ENCODE results near the gene SUPV3L1. TPM values are rescaled to one million over a fixed set of nuclear protein-coding genes. Genes with fewer than 3 reads are reported as not detected.

The SUPV3L1 gene
- total RNA-seq, 1 experiment from 2014 or later: 57.3 TPM

DNA sequence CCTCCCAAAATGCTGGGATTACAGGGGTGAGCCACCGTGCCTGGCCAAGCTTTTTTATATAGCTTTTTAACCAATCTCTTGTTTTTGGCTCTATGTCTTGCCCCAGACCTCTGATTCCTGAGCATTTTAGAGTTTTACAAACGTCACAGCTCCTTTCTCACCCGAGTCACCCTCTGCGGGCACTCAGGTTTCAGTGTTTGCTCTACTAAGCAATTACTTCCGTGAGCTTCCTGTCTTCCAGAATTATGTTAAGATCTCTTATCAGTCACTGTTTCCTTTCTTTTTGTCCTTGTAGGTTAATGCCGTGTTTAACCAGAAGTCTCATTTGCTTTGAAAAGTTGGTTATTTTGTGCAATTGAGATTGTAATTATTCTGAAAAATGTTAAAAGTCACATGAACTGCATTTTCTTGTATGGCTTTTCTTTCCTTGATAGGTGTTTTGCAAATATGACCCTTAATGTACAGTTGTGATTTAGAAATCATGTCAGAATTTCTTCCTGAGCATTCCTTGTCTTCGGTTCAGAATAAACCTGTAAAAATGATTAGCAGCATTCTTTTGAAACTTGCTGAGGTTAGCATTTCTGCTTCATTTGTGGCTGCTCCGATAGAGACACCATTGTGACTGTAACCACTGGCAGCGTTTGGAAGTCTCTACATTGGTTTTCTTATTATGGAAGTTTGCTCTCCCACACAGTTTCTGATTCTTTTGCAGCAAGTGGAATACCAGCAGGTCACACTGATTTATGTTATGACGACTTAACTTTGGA lies 35.6 kb downstream of the SUPV3L1 start:
- Histone ChIP-seq H3K9ac (ENCODE audit: extremely low read depth, insufficient read length, low read length) (no peak overlapping the region), H3K4me1 (ENCODE audit: insufficient read depth, low read length) (no peaks in the 10 kb centered on the region), H3K79me2 (ENCODE audit: insufficient read depth, low read length) (no peaks in the 10 kb centered on the region), H4K20me1 (ENCODE audit: control insufficient read depth, insufficient read depth, insufficient read length) (no peaks in the 10 kb centered on the region), H3K14ac (ENCODE audit: insufficient read depth, low read length) (no peak overlapping the region), H2BK15ac (ENCODE audit: low read depth, low read length) (no peak overlapping the region), H2AFZ (ENCODE audit: low read length) (no peak overlapping the region), H2AK5ac (ENCODE audit: insufficient read length, low read length) (no peak overlapping the region), H3K23me2 (ENCODE audit: insufficient read length, low read depth, low read length, poor library complexity, severe bottlenecking) (no peaks in the 10 kb centered on the region), H3T11ph (ENCODE audit: low read length) (no peak overlapping the region), H4K91ac (ENCODE audit: insufficient read length, low read depth, low read length) (no peak overlapping the region), H2BK12ac (ENCODE audit: insufficient read length, low read depth, low read length) (no peak overlapping the region), H2BK20ac (ENCODE audit: low read depth, low read length, poor library complexity, severe bottlenecking) (no peak overlapping the region), H3K18ac (ENCODE audit: insufficient read length, low read depth, low read length) (no peak overlapping the region), H3K79me1 (ENCODE audit: insufficient read depth, low read depth, low read length, poor library complexity, severe bottlenecking) (no peaks in the 10 kb centered on the region), H3K27ac (ENCODE audit: insufficient read length, low read depth, low read length) (no peak overlapping the region), H3K23ac (ENCODE audit: insufficient read length, low read depth, low read length) (no peak overlapping the region), H3K4ac (ENCODE audit: low read depth, low read length) (no peak overlapping the region), H4K5ac (ENCODE audit: insufficient read length, low read depth, low read length) (no peak overlapping the region), H4K8ac (replicated peaks; ENCODE audit: insufficient read length, low read depth, low read length) (no peak overlapping the region), H3K4me2 (ENCODE audit: insufficient read depth, insufficient read length, low read length) (no peak overlapping the region), H2BK5ac (ENCODE audit: insufficient read length, low read length) (no peak overlapping the region), H3K9me3 (ENCODE audit: control insufficient read depth, low read depth, low read length) (no peaks in the 10 kb centered on the region), H2BK120ac (ENCODE audit: low read depth, low read length, poor library complexity, severe bottlenecking) (no peak overlapping the region), H3K27me3 (ENCODE audit: insufficient read depth, low read length) (no peaks in the 10 kb centered on the region), H3K56ac (ENCODE audit: insufficient read length, low read depth, low read length) (no peak overlapping the region)
- Mint-ChIP-seq H3K4me3 (no peak overlapping the region), H3K36me3 (ENCODE audit: insufficient read depth in 1 of 3, low read depth in 3 of 3) (peaks cover 0 to 4% (median 0%) of the 10 kb centered on the region in 3 experiments; a peak in 1 of 7 replicates), H3K27ac (no peak overlapping the region), H3K9me3 (peaks cover 2 to 5% of the 10 kb centered on the region in 2 experiments; a peak in 3 of 5 replicates), H3K4me1 (0 out of 4 replicates have a peak, but pooled peaks cover 0 to 3% of the 10 kb centered on the region in 2 experiments), H3K27me3 (ENCODE audit: low read depth) (no peaks in the 10 kb centered on the region; the same call in 1 of the 2 replicates)
- no CpG with 5 or more reads among the region's 10 CpGs for WGBS (ENCODE audit: extremely low coverage, insufficient read length, low lambda C conversion rate)
- TF ChIP-seq, protein P1, sequence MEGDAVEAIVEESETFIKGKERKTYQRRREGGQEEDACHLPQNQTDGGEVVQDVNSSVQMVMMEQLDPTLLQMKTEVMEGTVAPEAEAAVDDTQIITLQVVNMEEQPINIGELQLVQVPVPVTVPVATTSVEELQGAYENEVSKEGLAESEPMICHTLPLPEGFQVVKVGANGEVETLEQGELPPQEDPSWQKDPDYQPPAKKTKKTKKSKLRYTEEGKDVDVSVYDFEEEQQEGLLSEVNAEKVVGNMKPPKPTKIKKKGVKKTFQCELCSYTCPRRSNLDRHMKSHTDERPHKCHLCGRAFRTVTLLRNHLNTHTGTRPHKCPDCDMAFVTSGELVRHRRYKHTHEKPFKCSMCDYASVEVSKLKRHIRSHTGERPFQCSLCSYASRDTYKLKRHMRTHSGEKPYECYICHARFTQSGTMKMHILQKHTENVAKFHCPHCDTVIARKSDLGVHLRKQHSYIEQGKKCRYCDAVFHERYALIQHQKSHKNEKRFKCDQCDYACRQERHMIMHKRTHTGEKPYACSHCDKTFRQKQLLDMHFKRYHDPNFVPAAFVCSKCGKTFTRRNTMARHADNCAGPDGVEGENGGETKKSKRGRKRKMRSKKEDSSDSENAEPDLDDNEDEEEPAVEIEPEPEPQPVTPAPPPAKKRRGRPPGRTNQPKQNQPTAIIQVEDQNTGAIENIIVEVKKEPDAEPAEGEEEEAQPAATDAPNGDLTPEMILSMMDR (conservative IDR thresholded peaks at IDR 0.05): no peak
- DNase-seq: no peak

Measured in H9 (cell line).